GM23338 (cell line): ENCODE results near the gene MTLN. TPM values are rescaled to one million over a fixed set of nuclear protein-coding genes. Genes with fewer than 3 reads are reported as not detected.

Experiments
- ATAC-seq: fragments of 200-7000 bp; cut with Tn5 transposase; 3 replicates; pipeline ENCODE4 v1.9.1; 2020
- DNase-seq: peaks from one replicate; pipeline ENCODE4 v3.0.0-alpha.2; 2015; ENCODE audit warnings: low spot score
- H2AFZ ChIP-seq: fragments of 200-600 bp; sonication (generic); 2 replicates; pipeline ENCODE4 v1.8.0; 2016; ENCODE audit warnings: antibody characterized with exemption, mild to moderate bottlenecking, moderate library complexity
- H3F3A ChIP-seq: fragments of 200-600 bp; sonication (generic); replicated peaks from 2 replicates; pipeline ENCODE4 v1.8.0; 2017; ENCODE audit warnings: antibody characterized with exemption, mixed run types, low read depth
- H3K27ac ChIP-seq: fragments of 200-600 bp; sonication (generic); 2 replicates; pipeline ENCODE4 v1.6.1; 2016; ENCODE audit warnings: low read depth
- H3K27me3 ChIP-seq: fragments of 200-600 bp; sonication (generic); 2 replicates; pipeline ENCODE4 v1.8.0; 2016; ENCODE audit warnings: mild to moderate bottlenecking, mixed run types, moderate library complexity; ENCODE audit not compliant: insufficient read depth
- H3K36me3 ChIP-seq: fragments of 200-600 bp; sonication (generic); 2 replicates; pipeline ENCODE4 v1.8.0; 2016; ENCODE audit warnings: mild to moderate bottlenecking; ENCODE audit not compliant: insufficient read depth
- H3K4me1 ChIP-seq: fragments of 200-600 bp; sonication (generic); 2 replicates; pipeline ENCODE4 v1.8.0; 2016; ENCODE audit warnings: mild to moderate bottlenecking, moderate library complexity; ENCODE audit not compliant: insufficient read depth
- H3K4me2 ChIP-seq: fragments of 200-600 bp; sonication (generic); 2 replicates; pipeline ENCODE4 v1.7.1; 2017; ENCODE audit warnings: mixed run types
- H3K4me3 ChIP-seq: fragments of 200-600 bp; sonication (generic); 2 replicates; pipeline ENCODE4 v1.6.1; 2016; ENCODE audit warnings: mixed run types
- H3K79me2 ChIP-seq: fragments of 200-600 bp; sonication (generic); replicated peaks from 2 replicates; pipeline ENCODE4 v1.8.0; 2017; ENCODE audit warnings: mild to moderate bottlenecking; ENCODE audit not compliant: insufficient read depth
- H3K9me2 ChIP-seq: fragments of 200-600 bp; sonication (generic); 2 replicates; pipeline ENCODE4 v1.8.0; 2017; ENCODE audit not compliant: insufficient read depth
- H4K20me1 ChIP-seq: fragments of 200-600 bp; sonication (generic); replicated peaks from 2 replicates; pipeline ENCODE4 v1.8.0; 2017; ENCODE audit warnings: mild to moderate bottlenecking; ENCODE audit not compliant: insufficient read depth
- H3K27ac Mint-ChIP-seq: 2 replicates; pipeline ENCODE4 v1.8.0; 2020; ENCODE audit warnings: inconsistent platforms, mild to moderate bottlenecking, moderate library complexity, mixed read lengths
- H3K27me3 Mint-ChIP-seq: 3 replicates; pipeline ENCODE4 v1.8.0; 2022; ENCODE audit warnings: low read depth, mild to moderate bottlenecking, moderate library complexity, mixed read lengths, inconsistent platforms; ENCODE audit not compliant: insufficient read depth, poor library complexity
- H3K36me3 Mint-ChIP-seq: 3 replicates; pipeline ENCODE4 v1.8.0; 2021; ENCODE audit warnings: low read depth, mild to moderate bottlenecking, inconsistent platforms, moderate library complexity, mixed read lengths
- H3K4me1 Mint-ChIP-seq: 3 replicates; pipeline ENCODE4 v1.8.0; 2020; ENCODE audit warnings: mild to moderate bottlenecking, inconsistent platforms, mixed read lengths
- H3K4me3 Mint-ChIP-seq: 3 replicates; pipeline ENCODE4 v1.8.0; 2021; ENCODE audit warnings: moderate library complexity, mild to moderate bottlenecking, inconsistent platforms, mixed read lengths
- H3K9me3 Mint-ChIP-seq: 3 replicates; pipeline ENCODE4 v1.8.0; 2020; ENCODE audit warnings: moderate library complexity, mild to moderate bottlenecking, inconsistent platforms, mixed read lengths
- CREB1 ChIP-seq: fragments of 250-450 bp; sonication (Bioruptor Pico); IDR thresholded peaks from 2 replicates; pipeline ENCODE4 v1.5.0; 2020; ENCODE audit warnings: low read depth, mild to moderate bottlenecking, moderate library complexity
- CTCF ChIP-seq, 2 experiments: fragments of 200-600 bp in 1 of 2; sonication (generic) in 1 of 2; conservative IDR thresholded peaks; 2 replicates each; pipeline versions ENCODE4 v1.5.1 to v1.6.1; 2016 to 2017; ENCODE audit warnings: antibody characterized with exemption in 2 of 2, low read depth in 2 of 2, mild to moderate bottlenecking in 2 of 2, moderate library complexity in 1 of 2
- ETS1 ChIP-seq: IDR thresholded peaks from 2 replicates; pipeline ENCODE4 v1.6.1; 2016; ENCODE audit warnings: antibody characterized with exemption
- EZH2phosphoT487 ChIP-seq: fragments of 200-600 bp; sonication (generic); IDR thresholded peaks from one replicate; pipeline ENCODE4 v1.8.1; 2018; ENCODE audit warnings: antibody characterized with exemption; ENCODE audit not compliant: unreplicated experiment
- JUNB ChIP-seq: IDR thresholded peaks from one replicate; pipeline ENCODE4 v1.6.1; 2016; ENCODE audit warnings: antibody characterized with exemption; ENCODE audit not compliant: unreplicated experiment
- NANOG ChIP-seq: IDR thresholded peaks from 2 replicates; pipeline ENCODE4 v1.6.1; 2016; ENCODE audit warnings: antibody characterized with exemption, borderline replicate concordance
- POLR2AphosphoS5 ChIP-seq: IDR thresholded peaks from 2 replicates; pipeline ENCODE4 v1.6.1; 2016; ENCODE audit warnings: antibody characterized with exemption, low read depth
- REST ChIP-seq: IDR thresholded peaks from one replicate; pipeline ENCODE4 v1.6.1; 2018; ENCODE audit warnings: antibody characterized with exemption; ENCODE audit not compliant: unreplicated experiment
- STAT1 ChIP-seq: IDR thresholded peaks from one replicate; pipeline ENCODE4 v1.6.1; 2016; ENCODE audit warnings: antibody characterized with exemption; ENCODE audit not compliant: unreplicated experiment
- ZNF114 ChIP-seq: fragments of 250-450 bp; sonication (Bioruptor Pico); IDR thresholded peaks from 2 replicates; pipeline ENCODE4 v1.5.0; 2020; ENCODE audit warnings: mild to moderate bottlenecking, moderate library complexity
- ZNF331 ChIP-seq: fragments of 250-450 bp; sonication (Bioruptor Pico); IDR thresholded peaks from 2 replicates; pipeline ENCODE4 v1.5.0; 2020; ENCODE audit warnings: low read depth, mild to moderate bottlenecking, moderate library complexity
- ZNF462 ChIP-seq: fragments of 250-450 bp; sonication (Bioruptor Pico); IDR thresholded peaks from 2 replicates; pipeline ENCODE4 v1.5.0; 2020; ENCODE audit warnings: mild to moderate bottlenecking, moderate library complexity
- polyA plus RNA-seq: library from polyadenylated mRNA; unstranded; fragments of >200 nt; fragmentation: Nextera tagmentation; extraction: Ambion mirVana; gene quantifications from 2 replicates; pipeline ENCODE4 v1.2.1, GENCODE V29; 2016
- total RNA-seq: library from RNA; depleted of rRNA; stranded (reverse); fragments of >200 nt; shearing (Covaris generic); gene quantifications from 2 replicates; pipeline ENCODE4 v1.2.3, GENCODE V29; 2014

Gene MTLN
- total and polyA plus RNA-seq, 2 experiments from 2014 or later = 40.2 to 151 TPM

- H3K4me3 Mint-ChIP-seq = no peak overlapping the region
- Histone ChIP-seq H2AFZ (no peak overlapping the region), H3K79me2 (no peaks in the 10 kb centered on the region), H3K36me3 (no peaks in the 10 kb centered on the region), H3K4me2 (no peak overlapping the region), H3K4me3 (no peak overlapping the region), H3K27ac (no peak overlapping the region), H3K4me1 (no peaks in the 10 kb centered on the region), H3K27me3 (no peaks in the 10 kb centered on the region), H3F3A (no peaks in the 10 kb centered on the region), H3K9me2 (peaks cover 3% of the 10 kb centered on the region; the same call in 1 of the 2 replicates), H4K20me1 (no peaks in the 10 kb centered on the region)
- peaks cover 5% of the 10 kb centered on the region; the same call in 2 of the 3 replicates for H3K4me1 Mint-ChIP-seq
- H3K27ac Mint-ChIP-seq = no peak overlapping the region
- ATAC-seq (no peak), DNase-seq (no peak)
- H3K36me3 Mint-ChIP-seq = peaks cover 12% of the 10 kb centered on the region
- no peak for TF ChIP-seq POLR2AphosphoS5
- TF ChIP-seq STAT1 = no peak
- TF ChIP-seq CTCF (conservative IDR thresholded peaks at IDR 0.05; ENCODE audit: low read depth in 2 of 2) = no peak
- TF ChIP-seq ZNF462 (CRISPR knock-in tag) = no peak
- TF ChIP-seq JUNB = no peak
- TF ChIP-seq CREB1 (CRISPR knock-in tag) = no peak
- TF ChIP-seq NANOG = no peak
- no peak for TF ChIP-seq EZH2phosphoT487
- no peak for TF ChIP-seq ZNF114
- no peak for TF ChIP-seq ETS1
- TF ChIP-seq ZNF331 (CRISPR knock-in tag) = no peak
- no peak for TF ChIP-seq REST
- peaks cover 29% of the 10 kb centered on the region for H3K9me3 Mint-ChIP-seq
- H3K27me3 Mint-ChIP-seq = peaks cover 5% of the 10 kb centered on the region
These were observed 7.8 kb upstream of the MTLN start for GRCh38 chr2:110220190-110220564.
